ENCODE data around the gene ECI1. TPM values are rescaled to one million over a fixed set of nuclear protein-coding genes. Genes with fewer than 3 reads are reported as not detected.

The ECI1 gene
- total RNA-seq, 1 donor from 2014 or later, result 37.6 TPM

- DNase-seq (ENCODE audit: extremely low read depth, low read depth, low spot score), result no peak
These were observed 16.6 kb downstream of the ECI1 start for GRCh38 chr16:2234813-2235170.

DNA sequence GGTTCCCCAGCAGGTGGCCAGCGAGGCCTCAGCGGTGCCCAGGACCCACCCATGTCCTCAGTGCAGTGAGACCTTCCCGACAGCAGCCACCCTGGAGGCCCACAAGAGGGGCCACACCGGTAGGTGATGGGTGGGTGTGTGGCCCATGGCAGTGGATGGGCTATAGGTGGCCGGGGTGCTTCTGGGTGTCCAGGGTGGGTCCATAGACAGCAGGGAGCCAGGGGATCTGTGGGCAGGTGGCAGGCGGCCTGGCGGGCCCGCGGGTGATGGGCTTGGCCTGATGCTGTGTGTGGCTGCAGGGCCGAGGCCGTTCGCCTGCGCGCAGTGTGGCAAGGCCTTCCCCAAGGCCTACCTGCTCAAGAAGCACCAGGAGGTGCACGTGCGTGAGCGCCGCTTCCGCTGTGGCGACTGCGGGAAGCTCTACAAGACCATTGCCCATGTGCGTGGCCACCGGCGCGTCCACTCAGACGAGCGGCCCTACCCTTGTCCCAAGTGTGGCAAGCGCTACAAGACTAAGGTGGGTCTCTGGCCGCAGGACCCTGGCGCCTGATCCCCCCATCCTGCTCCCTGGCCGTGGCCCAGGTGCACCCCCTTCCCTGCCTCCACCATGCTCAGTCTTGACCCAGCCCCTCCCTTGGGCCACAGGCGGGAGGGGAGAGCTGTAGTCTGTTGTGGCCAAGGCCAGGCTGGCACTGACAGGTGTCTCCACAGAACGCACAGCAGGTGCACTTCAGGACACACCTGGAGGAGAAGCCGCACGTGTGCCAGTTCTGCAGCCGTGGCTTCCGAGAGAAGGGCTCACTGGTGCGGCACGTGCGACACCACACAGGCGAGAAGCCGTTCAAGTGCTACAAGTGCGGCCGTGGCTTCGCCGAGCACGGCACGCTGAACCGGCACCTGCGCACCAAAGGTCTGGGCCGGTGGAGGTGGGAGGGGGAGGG lies 17.2 kb downstream of the ECI1 start:
- DNase-seq (ENCODE audit: extremely low read depth, low read depth, low spot score), result no peak

DNA sequence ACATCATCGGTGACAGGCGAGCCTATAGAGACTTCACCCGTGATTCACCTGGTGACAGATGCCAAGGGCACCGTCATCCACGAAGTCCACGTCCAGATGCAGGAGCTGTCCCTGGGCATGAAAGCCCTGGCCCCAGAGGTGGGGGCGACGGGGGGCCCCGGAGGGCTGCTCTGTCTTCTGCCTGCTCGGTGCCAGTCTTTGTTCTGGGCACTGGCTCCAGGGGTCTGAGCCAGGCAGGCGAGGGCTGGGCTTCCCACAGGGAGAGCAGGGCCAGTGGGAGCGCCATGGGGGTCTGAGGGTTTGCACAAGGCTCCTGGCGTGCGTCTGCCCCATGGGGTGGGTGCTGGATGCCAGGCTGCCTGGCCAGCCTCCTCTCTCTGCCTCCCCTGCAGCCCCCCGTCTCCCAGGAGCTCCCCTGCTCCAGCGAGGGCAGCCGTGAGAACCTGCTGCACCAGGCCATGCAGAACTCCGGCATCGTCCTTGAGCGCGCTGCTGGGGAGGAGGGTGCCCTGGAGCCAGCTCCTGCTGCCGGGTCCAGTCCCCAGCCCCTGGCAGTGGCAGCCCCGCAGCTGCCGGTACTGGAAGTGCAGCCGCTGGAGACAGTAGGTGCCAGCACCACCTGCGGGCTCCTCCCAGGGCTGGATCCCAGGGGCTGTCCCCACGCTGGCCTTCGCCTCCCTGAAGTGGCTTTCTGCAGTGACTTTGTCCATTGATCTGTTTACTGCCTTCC lies 18.2 kb downstream of the ECI1 start:
- no peak for DNase-seq (ENCODE audit: extremely low read depth, low read depth, low spot score)

DNA sequence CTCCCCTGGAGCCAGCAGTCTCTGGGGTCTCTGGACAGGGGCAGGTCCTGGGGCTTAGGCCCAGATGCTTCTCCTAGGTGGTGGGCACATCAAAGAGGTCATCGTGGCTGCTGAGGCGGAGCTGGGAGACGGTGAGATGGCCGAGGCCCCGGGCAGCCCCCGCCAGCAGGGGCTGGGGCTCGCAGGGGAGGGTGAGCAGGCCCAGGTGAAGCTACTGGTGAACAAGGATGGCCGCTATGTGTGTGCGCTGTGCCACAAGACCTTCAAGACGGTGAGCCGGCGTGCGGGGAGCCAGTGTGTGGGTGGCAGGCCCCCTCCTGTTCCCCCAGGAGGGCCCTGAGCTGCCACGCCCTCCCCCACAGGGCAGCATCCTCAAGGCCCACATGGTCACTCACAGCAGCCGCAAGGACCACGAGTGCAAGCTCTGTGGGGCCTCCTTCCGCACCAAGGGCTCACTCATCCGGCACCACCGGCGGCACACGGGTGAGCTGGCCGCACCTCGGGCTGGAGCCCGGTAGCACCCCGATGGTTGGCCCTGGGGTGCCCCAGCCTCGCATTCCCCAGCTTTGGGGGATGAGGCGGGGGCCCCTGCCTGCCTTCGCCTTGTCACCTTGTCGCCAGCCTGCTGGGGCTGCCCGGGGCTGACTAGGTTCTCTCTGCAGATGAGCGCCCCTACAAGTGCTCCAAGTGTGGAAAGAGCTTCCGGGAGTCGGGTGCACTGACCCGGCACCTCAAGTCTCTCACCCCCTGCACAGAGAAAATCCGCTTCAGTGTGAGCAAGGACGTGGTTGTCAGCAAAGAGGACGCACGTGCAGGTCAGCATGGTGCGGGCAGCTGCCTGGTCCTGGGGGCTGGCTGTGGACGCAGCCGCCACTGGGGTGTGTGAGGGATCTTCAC lies 19.0 kb downstream of the ECI1 start:
- no peak for DNase-seq (ENCODE audit: extremely low read depth, low read depth, low spot score)

- DNase-seq (ENCODE audit: extremely low read depth, low read depth, low spot score), result no peak
These were observed 20.1 kb downstream of the ECI1 start for GRCh38 chr16:2231016-2231931.

DNA sequence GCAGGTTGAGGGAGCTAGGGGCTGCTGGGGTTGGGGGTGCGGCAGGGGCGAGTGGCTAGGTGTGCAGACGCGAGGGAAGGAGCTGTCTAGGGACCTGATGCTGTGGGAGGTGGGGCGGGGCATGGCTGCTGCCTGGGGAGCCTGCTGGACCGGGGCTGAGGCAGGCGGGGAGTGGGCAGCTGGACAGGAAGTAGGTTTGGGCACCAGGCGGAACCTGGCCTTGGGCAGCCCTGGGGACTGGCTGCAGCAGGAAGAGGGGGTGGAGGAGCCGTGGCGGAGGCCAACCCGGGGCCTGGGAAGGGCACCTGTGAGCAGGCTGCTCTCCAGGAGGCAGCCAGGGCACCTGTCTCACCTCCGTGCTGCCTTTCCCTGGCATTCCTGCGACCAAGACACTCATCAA lies 21.0 kb downstream of the ECI1 start:
- DNase-seq (ENCODE audit: extremely low read depth, low read depth, low spot score), result no peak

GRCh38 chr16:2229632-2230250 lies 21.6 kb downstream of the ECI1 start:
- no peak for DNase-seq (ENCODE audit: extremely low read depth, low read depth, low spot score)

GRCh38 chr16:2229091-2229490 lies 22.3 kb downstream of the ECI1 start:
- no peak for DNase-seq (ENCODE audit: extremely low read depth, low read depth, low spot score)

DNA sequence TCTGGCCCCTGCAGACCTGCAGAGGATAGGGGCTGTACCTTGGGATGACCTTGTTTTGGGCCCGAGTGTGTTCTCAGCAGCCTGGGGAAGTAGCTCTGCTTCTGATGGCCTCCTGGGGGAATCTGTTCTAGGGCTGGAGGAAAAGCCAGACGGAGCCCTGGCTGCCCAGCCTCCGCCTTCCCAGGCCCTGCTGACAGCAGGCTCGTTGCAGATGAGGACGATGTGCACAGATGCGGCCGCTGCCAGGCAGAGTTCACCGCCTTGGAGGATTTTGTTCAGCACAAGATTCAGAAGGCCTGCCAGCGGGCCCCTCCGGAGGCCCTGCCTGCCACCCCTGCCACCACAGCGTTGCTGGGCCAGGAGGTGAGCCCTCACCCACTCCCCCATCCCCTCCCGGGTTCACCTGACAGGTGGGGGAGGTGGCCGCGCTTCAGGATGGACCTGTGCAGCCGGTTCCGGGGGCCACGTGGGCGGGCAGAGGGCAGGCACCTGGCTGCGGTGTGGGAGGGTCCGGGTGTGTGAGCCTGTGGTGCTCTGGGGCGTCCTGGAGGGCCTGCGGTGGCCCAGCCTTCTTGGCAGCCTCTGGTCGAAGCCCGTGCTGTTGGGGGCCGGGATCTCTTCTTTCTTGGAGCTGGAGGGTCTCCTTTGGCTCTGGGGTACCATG lies 23.1 kb downstream of the ECI1 start:
- DNase-seq (ENCODE audit: extremely low read depth, low read depth, low spot score), result no peak

DNA sequence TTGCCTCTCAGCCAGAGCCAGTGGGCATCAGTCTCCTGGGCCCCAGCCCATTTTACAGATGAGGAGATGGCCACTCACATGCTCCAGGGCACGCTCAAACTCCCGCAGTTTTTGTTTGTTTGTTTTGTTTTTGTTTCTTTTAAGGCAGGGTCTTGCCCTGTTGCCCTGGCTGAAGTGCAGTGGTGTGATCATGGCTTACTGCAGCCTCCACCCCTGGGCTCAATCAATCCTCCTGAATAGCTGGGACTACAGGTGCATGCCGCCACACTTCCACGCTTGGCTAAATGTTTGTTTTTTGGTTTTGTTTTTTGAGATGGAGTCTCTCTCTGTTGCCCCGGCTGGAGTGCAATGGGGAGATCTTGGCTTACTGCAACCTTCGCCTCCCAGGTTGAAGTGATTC lies 24.5 kb downstream of the ECI1 start:
- no peak for DNase-seq (ENCODE audit: extremely low read depth, low read depth, low spot score)

DNA sequence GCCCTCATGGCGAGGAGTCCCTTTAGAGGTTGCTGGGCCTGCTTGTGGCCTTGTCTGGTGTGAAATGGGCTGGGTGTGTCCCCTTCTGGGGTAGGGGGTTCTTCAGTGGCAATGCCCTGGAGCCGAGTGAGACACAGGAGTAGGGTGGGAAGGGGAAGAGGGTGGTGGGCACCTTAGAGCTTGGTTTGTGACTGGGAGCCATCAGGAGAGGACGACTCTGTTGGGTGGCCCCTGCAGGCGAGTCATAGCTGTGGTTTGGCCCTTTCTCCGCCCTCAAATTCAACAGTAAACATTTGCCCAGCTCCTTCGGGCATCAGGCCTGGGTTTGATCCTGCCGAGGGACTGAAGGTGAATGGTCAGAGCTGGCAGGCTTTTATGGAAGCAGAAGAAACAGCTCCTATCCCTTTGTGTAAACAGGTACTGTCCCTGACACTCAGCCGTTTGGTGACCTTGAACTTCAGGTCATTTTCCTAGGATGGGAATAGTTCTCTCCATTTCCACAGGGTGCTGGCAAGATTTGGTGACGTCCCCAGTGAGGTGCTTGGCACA lies 25.1 kb downstream of the ECI1 start:
- no peak for DNase-seq (ENCODE audit: extremely low read depth, low read depth, low spot score)

DNA sequence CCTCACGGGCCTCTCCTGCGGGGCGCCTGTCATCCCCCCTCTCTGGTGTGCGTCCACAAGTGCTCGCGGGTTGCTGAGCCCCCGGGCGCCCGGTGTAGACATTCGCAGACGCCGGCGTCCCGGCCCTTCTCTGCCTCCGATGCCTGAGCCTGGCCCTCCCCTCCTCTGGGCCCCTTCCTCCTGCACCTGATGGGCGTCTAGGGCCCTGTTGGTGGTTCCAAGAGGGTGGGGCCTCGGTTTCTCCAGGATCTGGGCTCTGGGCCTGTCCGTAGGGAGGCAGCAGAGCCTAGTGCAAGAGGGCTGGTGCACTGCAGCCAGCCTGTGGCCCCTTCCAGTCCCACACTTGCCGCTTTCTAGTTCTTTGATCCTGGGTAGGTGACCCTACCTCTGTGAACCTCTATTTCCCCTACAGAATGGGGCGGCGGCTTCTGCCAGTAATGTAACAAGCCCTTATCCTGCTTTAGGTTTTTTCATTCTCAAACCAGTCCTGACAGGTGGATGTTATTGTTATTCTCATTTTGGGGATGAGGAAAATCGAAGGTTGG lies 27.4 kb downstream of the ECI1 start:
- no peak for DNase-seq (ENCODE audit: extremely low read depth, low read depth, low spot score)

GRCh38 chr16:2223221-2223941 lies 28.0 kb downstream of the ECI1 start, which contains the start of gene E4F1:
Gene E4F1, plus strand, starts transcription at chr16:2223591. Its CDS starts 23 bp downstream, at chr16:2223614.
- DNase-seq (ENCODE audit: extremely low read depth, low read depth, low spot score), result peak; percentile 84

DNA sequence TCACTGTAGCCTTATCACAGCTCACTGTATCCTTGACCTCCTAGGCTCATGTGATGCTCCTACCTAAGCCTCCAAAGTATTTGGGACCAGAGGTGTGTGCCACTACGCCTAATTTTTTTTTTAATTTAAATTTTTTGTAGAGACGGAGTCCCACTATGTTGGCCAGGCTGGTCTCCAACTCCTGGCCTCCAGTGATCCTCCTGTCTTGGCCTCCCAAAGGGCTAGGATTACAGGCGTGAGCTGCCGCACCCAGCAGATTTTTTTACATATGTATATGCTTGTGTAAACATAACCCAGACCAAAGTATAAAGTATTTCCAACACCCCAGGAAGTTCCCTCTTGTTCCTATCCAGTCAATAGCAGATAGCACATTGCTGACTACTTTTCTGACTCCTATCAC lies 35.1 kb downstream of the ECI1 start:
- no peak for DNase-seq (ENCODE audit: extremely low read depth, low read depth, low spot score)

- no peak for DNase-seq (ENCODE audit: extremely low read depth, low read depth, low spot score)
These were observed 36.7 kb downstream of the ECI1 start, which contains the start of gene PGP for GRCh38 chr16:2214719-2214968. Gene PGP, minus strand, starts transcription at chr16:2214840. Its CDS starts 63 bp downstream, at chr16:2214777.

DNA sequence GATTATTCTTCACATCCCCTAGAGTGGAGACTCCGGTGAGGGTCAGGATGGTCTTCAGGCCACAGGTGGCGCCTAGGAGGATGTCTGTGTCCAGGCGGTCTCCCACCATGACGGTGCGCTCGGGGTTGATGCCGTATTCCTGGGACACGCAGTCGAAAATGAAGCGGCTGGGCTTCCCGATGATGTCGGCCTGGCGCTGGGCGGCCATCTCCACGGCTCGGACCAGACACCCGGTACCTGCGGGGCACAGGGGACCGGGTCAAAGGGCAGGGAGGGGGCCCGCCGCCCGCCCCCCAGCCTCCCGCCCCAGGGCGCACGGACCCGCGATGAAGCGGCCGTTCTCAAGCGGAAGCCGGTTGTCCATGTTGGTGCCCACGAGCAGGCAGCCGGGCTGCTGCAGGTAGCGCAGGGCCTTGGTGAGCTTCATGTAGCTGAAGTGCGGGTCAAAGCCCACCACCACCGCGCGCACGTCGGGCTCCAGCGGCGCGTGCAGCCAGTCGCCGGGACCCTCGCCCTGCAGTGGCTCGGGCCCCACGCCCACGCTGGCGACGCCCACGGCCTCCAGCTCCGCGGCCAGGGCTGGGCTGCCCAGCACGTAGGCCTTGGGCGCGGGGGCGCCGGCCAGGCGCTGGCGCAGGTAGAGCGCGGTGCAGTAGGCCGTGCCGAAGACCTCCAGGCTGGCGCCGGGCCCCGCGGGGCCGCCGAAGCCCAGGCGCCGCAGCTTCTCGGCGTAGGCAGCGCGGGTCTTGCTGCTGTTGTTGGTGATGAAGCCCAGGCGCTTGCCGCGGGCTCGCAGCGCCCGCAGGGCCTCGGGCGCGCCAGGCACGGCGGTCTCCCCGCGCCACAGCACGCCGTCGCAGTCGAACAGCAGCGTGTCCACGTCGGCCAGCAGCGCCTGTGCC lies 37.3 kb downstream of the ECI1 start:
- DNase-seq (ENCODE audit: extremely low read depth, low read depth, low spot score), result no peak

Measured in glomerular endothelial cell (primary cell).